Astrocyte (in vitro differentiated cells and primary cell): Measurements from ENCODE around the gene ZDHHC11B. TPM values are rescaled to one million over a fixed set of nuclear protein-coding genes. Genes with fewer than 3 reads are reported as not detected.
"Not testable (repeated sequence)": the region's sequence is repeated elsewhere in the genome, so short reads cannot be mapped to it uniquely, and the experiment has no call there.

Experiments used
- DNase-seq: peaks from one replicate; pipeline ENCODE4 v3.0.0-alpha.2; 2010; ENCODE audit warnings: low read depth
- FAIRE-seq: peaks from 2 replicates; lab custom pipeline; 2011; peaks lifted over from hg19 to GRCh38; lab: Jason Lieb, UNC
- H2AFZ ChIP-seq: 2 replicates; pipeline ENCODE4 v1.6.0; 2012; ENCODE audit warnings: low read depth, low read length, inconsistent platforms
- H3K27ac ChIP-seq: 2 replicates; pipeline ENCODE4 v1.5.1; 2011; ENCODE audit warnings: low read depth, low read length, inconsistent platforms
- H3K27me3 ChIP-seq: 2 replicates; pipeline ENCODE4 v1.6.0; 2011; ENCODE audit warnings: low read length, inconsistent platforms; ENCODE audit not compliant: insufficient read depth
- H3K36me3 ChIP-seq: 2 replicates; pipeline ENCODE4 v1.5.1; 2011; ENCODE audit warnings: low read length, inconsistent platforms; ENCODE audit not compliant: insufficient read depth
- H3K4me1 ChIP-seq: 2 replicates; pipeline ENCODE4 v1.5.1; 2011; ENCODE audit warnings: low read length, inconsistent platforms; ENCODE audit not compliant: insufficient read depth
- H3K4me2 ChIP-seq: 2 replicates; pipeline ENCODE4 v1.6.0; 2012; ENCODE audit warnings: low read length, inconsistent platforms
- H3K4me3 ChIP-seq: 2 replicates; pipeline ENCODE4 v1.5.1; 2011; ENCODE audit warnings: low read depth, mild to moderate bottlenecking, low read length, inconsistent platforms; ENCODE audit not compliant: insufficient read depth
- H3K79me2 ChIP-seq: 2 replicates; pipeline ENCODE4 v1.6.0; 2012; ENCODE audit warnings: mild to moderate bottlenecking, low read length, inconsistent platforms; ENCODE audit not compliant: insufficient read depth
- H3K9ac ChIP-seq: 2 replicates; pipeline ENCODE4 v1.6.0; 2012; ENCODE audit warnings: mild to moderate bottlenecking, low read length, inconsistent platforms
- H3K9me3 ChIP-seq: 2 replicates; pipeline ENCODE4 v1.5.1; 2012; ENCODE audit warnings: low read depth, mild to moderate bottlenecking, low read length, inconsistent platforms; ENCODE audit not compliant: insufficient read depth
- H4K20me1 ChIP-seq: 2 replicates; pipeline ENCODE4 v1.6.0; 2012; ENCODE audit warnings: low read length, inconsistent platforms; ENCODE audit not compliant: insufficient read depth
- H3K27ac Mint-ChIP-seq: one replicate; pipeline ENCODE4 v1.8.0; 2021; ENCODE audit warnings: mild to moderate bottlenecking, mixed read lengths; ENCODE audit not compliant: unreplicated experiment
- H3K27me3 Mint-ChIP-seq: one replicate; pipeline ENCODE4 v1.8.0; 2021; ENCODE audit warnings: low read depth, mixed read lengths; ENCODE audit not compliant: unreplicated experiment
- H3K36me3 Mint-ChIP-seq: one replicate; pipeline ENCODE4 v1.8.0; 2021; ENCODE audit warnings: low read depth, mixed read lengths; ENCODE audit not compliant: unreplicated experiment
- H3K4me1 Mint-ChIP-seq: one replicate; pipeline ENCODE4 v1.8.0; 2021; ENCODE audit warnings: low read depth, mixed read lengths; ENCODE audit not compliant: unreplicated experiment
- H3K4me3 Mint-ChIP-seq: one replicate; pipeline ENCODE4 v1.8.0; 2021; ENCODE audit warnings: mild to moderate bottlenecking, moderate library complexity, mixed read lengths; ENCODE audit not compliant: unreplicated experiment
- H3K9me3 Mint-ChIP-seq: one replicate; pipeline ENCODE4 v1.8.0; 2021; ENCODE audit warnings: mild to moderate bottlenecking, mixed read lengths; ENCODE audit not compliant: unreplicated experiment
- CTCF ChIP-seq: IDR thresholded peaks from 2 replicates; pipeline ENCODE4 v1.5.1; 2011; ENCODE audit warnings: low read depth, mild to moderate bottlenecking, inconsistent platforms, low read length, moderate library complexity; ENCODE audit not compliant: insufficient read depth
- EZH2 ChIP-seq: IDR thresholded peaks from 2 replicates; pipeline ENCODE4 v1.6.1; 2012; ENCODE audit warnings: mild to moderate bottlenecking, low read length, inconsistent platforms; ENCODE audit not compliant: insufficient read depth
- total RNA-seq: library from RNA; stranded (reverse); gene quantifications from 2 replicates; pipeline ENCODE4 v1.2.1, GENCODE V29; 2021

Gene ZDHHC11B
- total RNA-seq, 1 donor from 2014 or later, result 0.23 TPM

GRCh38 chr5:717143-717542 is 67.4 kb downstream of the ZDHHC11B start:
- no peak overlapping the region for H3K9ac ChIP-seq
- no peak overlapping the region for H3K4me3 ChIP-seq
- Mint-ChIP-seq H3K27me3 (peaks cover 36% of the 10 kb centered on the region), H3K4me1 (no peaks in the 10 kb centered on the region), H3K27ac (no peak overlapping the region), H3K9me3 (peaks cover 20% of the 10 kb centered on the region), H3K36me3 (peaks cover 1% of the 10 kb centered on the region), H3K4me3 (no peak overlapping the region)
- no peaks in the 10 kb centered on the region for H3K9me3 ChIP-seq
- H3K27me3 ChIP-seq, result no peaks in the 10 kb centered on the region
- H3K4me2 ChIP-seq, result no peak overlapping the region
- H3K36me3 ChIP-seq, result no peaks in the 10 kb centered on the region
- no peak for TF ChIP-seq CTCF
- no peak for TF ChIP-seq EZH2
- H3K4me1 ChIP-seq, result no peaks in the 10 kb centered on the region
- DNase-seq (no peak), FAIRE-seq (no peak)
- H4K20me1 ChIP-seq, result no peaks in the 10 kb centered on the region
- no peak overlapping the region for H2AFZ ChIP-seq
- H3K79me2 ChIP-seq, result no peaks in the 10 kb centered on the region
- no peak overlapping the region for H3K27ac ChIP-seq

- peaks cover 32% of the 10 kb centered on the region for H3K27me3 Mint-ChIP-seq
These were observed 67.8 kb downstream of the ZDHHC11B start for GRCh38 chr5:716740-717139.

GRCh38 chr5:715636-716035 is 68.9 kb downstream of the ZDHHC11B start:
- not testable (repeated sequence) for H3K79me2 ChIP-seq, H3K4me2 ChIP-seq, H3K27ac Mint-ChIP-seq, H3K9ac ChIP-seq, H3K4me3 ChIP-seq, H2AFZ ChIP-seq, H3K9me3 ChIP-seq, DNase-seq, H3K4me3 Mint-ChIP-seq, H3K36me3 Mint-ChIP-seq, H3K4me1 Mint-ChIP-seq, H3K4me1 ChIP-seq, H4K20me1 ChIP-seq, FAIRE-seq, H3K27ac ChIP-seq, H3K27me3 ChIP-seq, H3K36me3 ChIP-seq
- peaks cover 29% of the 10 kb centered on the region for H3K27me3 Mint-ChIP-seq
- H3K9me3 Mint-ChIP-seq, result peaks cover 23% of the 10 kb centered on the region

More at GRCh38 chr5:716740-717139, 67.8 kb downstream of the ZDHHC11B start:
- not testable (repeated sequence) for H3K9ac ChIP-seq, H3K27me3 ChIP-seq, H3K4me1 ChIP-seq, H3K4me3 ChIP-seq, H3K36me3 Mint-ChIP-seq, H3K4me2 ChIP-seq, H4K20me1 ChIP-seq, H3K4me3 Mint-ChIP-seq, H3K4me1 Mint-ChIP-seq, H3K9me3 ChIP-seq, H3K27ac ChIP-seq, H2AFZ ChIP-seq, FAIRE-seq, H3K79me2 ChIP-seq, H3K36me3 ChIP-seq, DNase-seq, H3K27ac Mint-ChIP-seq
- H3K9me3 Mint-ChIP-seq, result peaks cover 20% of the 10 kb centered on the region

GRCh38 chr5:714215-715118 is 70.1 kb downstream of the ZDHHC11B start:
- H3K36me3 ChIP-seq, H3K9ac ChIP-seq, H2AFZ ChIP-seq, FAIRE-seq, H4K20me1 ChIP-seq, H3K36me3 Mint-ChIP-seq, H3K27me3 ChIP-seq, H3K4me1 ChIP-seq, H3K27ac ChIP-seq, H3K27ac Mint-ChIP-seq, H3K79me2 ChIP-seq, H3K4me3 ChIP-seq, H3K4me3 Mint-ChIP-seq, H3K4me1 Mint-ChIP-seq, H3K4me2 ChIP-seq, DNase-seq, H3K9me3 ChIP-seq: not testable (repeated sequence)
- Mint-ChIP-seq H3K27me3 (peaks cover 29% of the 10 kb centered on the region), H3K9me3 (peaks cover 17% of the 10 kb centered on the region)

GRCh38 chr5:713686-714085 is 70.8 kb downstream of the ZDHHC11B start:
- not testable (repeated sequence) for H3K4me3 Mint-ChIP-seq, H3K27ac ChIP-seq, H3K4me1 ChIP-seq, H3K79me2 ChIP-seq, H3K27me3 ChIP-seq, H3K9me3 ChIP-seq, H4K20me1 ChIP-seq, H2AFZ ChIP-seq, H3K4me1 Mint-ChIP-seq, H3K27ac Mint-ChIP-seq, H3K4me2 ChIP-seq, H3K4me3 ChIP-seq, H3K36me3 ChIP-seq, FAIRE-seq, H3K9ac ChIP-seq, H3K36me3 Mint-ChIP-seq, DNase-seq
- H3K27me3 Mint-ChIP-seq, result peaks cover 25% of the 10 kb centered on the region
- H3K9me3 Mint-ChIP-seq, result peaks cover 13% of the 10 kb centered on the region
